ENCODE data around the gene CBR4. TPM values are rescaled to one million over a fixed set of nuclear protein-coding genes. Genes with fewer than 3 reads are reported as not detected.

Gene CBR4
- total and polyA plus RNA-seq, 2 donors (not counting 3 experiments of a cell fraction or from before 2014, with no cell fraction given): 4.8 to 26.3 TPM

GRCh38 chr4:169029947-169030346 lies 19.9 kb upstream of the CBR4 start:
- no peak overlapping the region for H2AFZ ChIP-seq (ENCODE audit: low read depth, low read length)
- no peak for DNase-seq (ENCODE audit: low read depth, low spot score)
- no peak overlapping the region for H3K4me3 ChIP-seq (replicated peaks in 1 of 3; ENCODE audit: insufficient read depth in 1 of 3, low read depth in 1 of 3, low read length in 3 of 3)
- H3K27me3 ChIP-seq (ENCODE audit: control insufficient read depth in 2 of 2, insufficient read depth in 2 of 2, low read length in 2 of 2): no peaks in the 10 kb centered on the region
- TF ChIP-seq EZH2 (IDR thresholded peaks at IDR 0.05; ENCODE audit: borderline replicate concordance, low read depth, low read length, severe bottlenecking): no peak
- TF ChIP-seq GATA2 (IDR thresholded peaks at IDR 0.05; ENCODE audit: insufficient read depth, insufficient read length, low read depth, low read length): no peak
- TF ChIP-seq FOS (IDR thresholded peaks at IDR 0.05; ENCODE audit: borderline replicate concordance, insufficient read depth, low read length): no peak
- TF ChIP-seq, protein P1, sequence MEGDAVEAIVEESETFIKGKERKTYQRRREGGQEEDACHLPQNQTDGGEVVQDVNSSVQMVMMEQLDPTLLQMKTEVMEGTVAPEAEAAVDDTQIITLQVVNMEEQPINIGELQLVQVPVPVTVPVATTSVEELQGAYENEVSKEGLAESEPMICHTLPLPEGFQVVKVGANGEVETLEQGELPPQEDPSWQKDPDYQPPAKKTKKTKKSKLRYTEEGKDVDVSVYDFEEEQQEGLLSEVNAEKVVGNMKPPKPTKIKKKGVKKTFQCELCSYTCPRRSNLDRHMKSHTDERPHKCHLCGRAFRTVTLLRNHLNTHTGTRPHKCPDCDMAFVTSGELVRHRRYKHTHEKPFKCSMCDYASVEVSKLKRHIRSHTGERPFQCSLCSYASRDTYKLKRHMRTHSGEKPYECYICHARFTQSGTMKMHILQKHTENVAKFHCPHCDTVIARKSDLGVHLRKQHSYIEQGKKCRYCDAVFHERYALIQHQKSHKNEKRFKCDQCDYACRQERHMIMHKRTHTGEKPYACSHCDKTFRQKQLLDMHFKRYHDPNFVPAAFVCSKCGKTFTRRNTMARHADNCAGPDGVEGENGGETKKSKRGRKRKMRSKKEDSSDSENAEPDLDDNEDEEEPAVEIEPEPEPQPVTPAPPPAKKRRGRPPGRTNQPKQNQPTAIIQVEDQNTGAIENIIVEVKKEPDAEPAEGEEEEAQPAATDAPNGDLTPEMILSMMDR (IDR thresholded peaks at IDR 0.05; ENCODE audit: extremely low read depth in 1 of 2, insufficient read depth in 1 of 2, low read depth in 1 of 2, low read length in 2 of 2): no peak
- no peak for TF ChIP-seq MYC (IDR thresholded peaks at IDR 0.05; ENCODE audit: low read depth, low read length)
- no peak for TF ChIP-seq POLR2A (IDR thresholded peaks at IDR 0.05; ENCODE audit: low read depth, low read length)
- no peak for TF ChIP-seq POLR2AphosphoS5 (IDR thresholded peaks at IDR 0.05; ENCODE audit: insufficient read depth, low read depth, low read length)
- no peak for TF ChIP-seq MAX (IDR thresholded peaks at IDR 0.05; ENCODE audit: insufficient read depth, insufficient read length)
- FAIRE-seq: no peak
- H3K9ac ChIP-seq (replicated peaks; ENCODE audit: extremely low read depth, insufficient read depth, low read length): no peak overlapping the region
- dilution Hi-C loops (cut with MboI; ENCODE audit: extremely low pct_ligation_motif_present, low sequenced_read_pairs) (loop anchor here (10.0 kb wide), 1 partner anchor 455 kb away; no protein-coding TSS in a partner anchor), intact Hi-C loops (cut with micrococcal nuclease) (loop anchor here (2.0 kb wide), 1 partner anchor 21 kb away; no protein-coding TSS in a partner anchor)
- no peak overlapping the region for H3K4me2 ChIP-seq (ENCODE audit: insufficient read depth, low read length)
- ChIA-PET CTCF (interaction anchor here (0.6 to 1.6 kb wide), 11 partner anchors 12 to 464 kb away, joined by 3 to 8 read pairs (median 4); partner anchors contain the start of gene CBR4), POLR2A (no interaction called here)
- no peaks in the 10 kb centered on the region for H4K20me1 ChIP-seq (replicated peaks; ENCODE audit: control insufficient read depth, extremely low read depth, insufficient read depth, low read length)
- peaks cover 9% of the 10 kb centered on the region for H3K4me1 ChIP-seq (ENCODE audit: control insufficient read depth, extremely low read depth, insufficient read depth, low read length)
- H3K9me1 ChIP-seq (replicated peaks; ENCODE audit: control insufficient read depth, extremely low read depth, insufficient read depth, low read length): no peaks in the 10 kb centered on the region
- BruUV-seq (replicated peaks): no TSS peak
- H3K79me2 ChIP-seq (ENCODE audit: control insufficient read depth, insufficient read depth, low read length): no peaks in the 10 kb centered on the region
- H3K36me3 ChIP-seq (ENCODE audit: control insufficient read depth in 2 of 2, extremely low read depth in 1 of 2, insufficient read depth in 2 of 2, low read length in 2 of 2): no peaks in the 10 kb centered on the region
- H3K9me3 ChIP-seq (replicated peaks; ENCODE audit: control insufficient read depth, insufficient read depth, low read length): no peaks in the 10 kb centered on the region
- H3K27ac ChIP-seq (ENCODE audit: insufficient read depth, low read depth, low read length): no peak overlapping the region
